ENCODE results near the gene QRICH2. TPM values are rescaled to one million over a fixed set of nuclear protein-coding genes. Genes with fewer than 3 reads are reported as not detected.
A peak's percentile ranks its signal among the peaks of the same experiment; 100 is the strongest.

Gene QRICH2
- total and polyA plus RNA-seq, 9 of the 15 experiments (the other 6 are each of a cell fraction or from before 2014, with no cell fraction given) = 0.03 to 1.6 (median 0.81) TPM

DNA sequence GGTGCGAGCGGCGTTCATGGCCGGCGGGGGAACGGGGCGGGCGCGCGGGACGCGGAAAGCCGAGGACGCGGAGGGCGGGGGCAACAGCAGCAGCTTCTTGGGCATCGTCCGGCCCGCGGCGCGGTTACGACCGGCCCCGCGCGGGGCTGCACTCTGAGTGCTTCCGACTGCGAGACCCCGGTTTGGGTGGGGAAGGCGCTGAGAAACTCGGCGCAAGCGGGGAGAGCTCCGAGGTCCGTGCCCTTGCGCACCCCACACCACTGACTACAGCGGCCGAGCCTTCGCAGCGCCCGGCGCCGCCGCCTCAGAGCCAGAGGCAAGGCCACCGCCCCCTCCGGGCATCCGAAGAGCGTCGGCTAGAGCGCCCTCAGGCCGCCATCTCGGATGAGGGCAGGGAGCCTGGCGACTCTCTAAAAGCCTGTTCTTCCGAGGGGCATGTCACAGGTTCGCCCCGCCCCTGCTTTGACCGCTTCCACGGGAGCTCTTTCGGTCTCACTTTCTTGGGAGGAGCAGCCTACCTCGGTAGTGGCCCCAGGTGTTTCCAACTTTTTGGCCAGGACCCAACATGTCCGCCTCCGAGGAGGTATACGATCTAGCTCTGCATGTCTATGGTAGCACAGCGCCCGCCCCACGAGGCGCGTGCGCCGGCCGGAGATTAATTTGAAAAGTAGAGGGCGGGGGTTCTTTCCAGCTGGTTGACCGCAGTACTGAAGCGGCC is 45.7 kb upstream of the QRICH2 start, which contains the start of gene PRPSAP1 (continued):
- TF ChIP-seq KLF6 (CRISPR knock-in tag; IDR thresholded peaks at IDR 0.05; ENCODE audit: borderline replicate concordance) (peak; percentile 78; the same call in 1 of the 2 replicates), SRSF3 (IDR thresholded peaks at IDR 0.05; ENCODE audit: insufficient read depth, low read length) (no peak), TEAD4 (IDR thresholded peaks at IDR 0.05; ENCODE audit: low read length) (no peak), TEAD4 (CRISPR knock-in tag; IDR thresholded peaks at IDR 0.05; ENCODE audit: borderline replicate concordance) (no peak), OTX1 (CRISPR knock-in tag; IDR thresholded peaks at IDR 0.05) (no peak), CREM (IDR thresholded peaks at IDR 0.05; ENCODE audit: low read depth) (peak; percentile 53), ZBTB7A (IDR thresholded peaks at IDR 0.05; ENCODE audit: borderline replicate concordance, control insufficient read depth, low read depth, low read length) (peak; percentile 49; the same call in 1 of the 2 replicates), MAFG (tag; conservative IDR thresholded peaks at IDR 0.05) (no peak), ZNF324 (CRISPR knock-in tag; IDR thresholded peaks at IDR 0.05) (no peak), ZNF175 (CRISPR knock-in tag; IDR thresholded peaks at IDR 0.05; ENCODE audit: low read depth) (peak; percentile 82; the same call in 1 of the 2 replicates), MAFF (IDR thresholded peaks at IDR 0.05; ENCODE audit: low read length) (no peak), PHTF2 (CRISPR knock-in tag; IDR thresholded peaks at IDR 0.05) (no peak), NEUROD1 (IDR thresholded peaks at IDR 0.05; ENCODE audit: borderline replicate concordance, low read depth, low read length, partially characterized antibody) (peak; percentile 6), CBX8 (IDR thresholded peaks at IDR 0.05; ENCODE audit: borderline replicate concordance, extremely low read depth, low read depth, low read length, poor library complexity, severe bottlenecking) (no peak), ZNF41 (CRISPR knock-in tag; conservative IDR thresholded peaks at IDR 0.05) (no peak)
- TF ChIP-seq, protein P1, sequence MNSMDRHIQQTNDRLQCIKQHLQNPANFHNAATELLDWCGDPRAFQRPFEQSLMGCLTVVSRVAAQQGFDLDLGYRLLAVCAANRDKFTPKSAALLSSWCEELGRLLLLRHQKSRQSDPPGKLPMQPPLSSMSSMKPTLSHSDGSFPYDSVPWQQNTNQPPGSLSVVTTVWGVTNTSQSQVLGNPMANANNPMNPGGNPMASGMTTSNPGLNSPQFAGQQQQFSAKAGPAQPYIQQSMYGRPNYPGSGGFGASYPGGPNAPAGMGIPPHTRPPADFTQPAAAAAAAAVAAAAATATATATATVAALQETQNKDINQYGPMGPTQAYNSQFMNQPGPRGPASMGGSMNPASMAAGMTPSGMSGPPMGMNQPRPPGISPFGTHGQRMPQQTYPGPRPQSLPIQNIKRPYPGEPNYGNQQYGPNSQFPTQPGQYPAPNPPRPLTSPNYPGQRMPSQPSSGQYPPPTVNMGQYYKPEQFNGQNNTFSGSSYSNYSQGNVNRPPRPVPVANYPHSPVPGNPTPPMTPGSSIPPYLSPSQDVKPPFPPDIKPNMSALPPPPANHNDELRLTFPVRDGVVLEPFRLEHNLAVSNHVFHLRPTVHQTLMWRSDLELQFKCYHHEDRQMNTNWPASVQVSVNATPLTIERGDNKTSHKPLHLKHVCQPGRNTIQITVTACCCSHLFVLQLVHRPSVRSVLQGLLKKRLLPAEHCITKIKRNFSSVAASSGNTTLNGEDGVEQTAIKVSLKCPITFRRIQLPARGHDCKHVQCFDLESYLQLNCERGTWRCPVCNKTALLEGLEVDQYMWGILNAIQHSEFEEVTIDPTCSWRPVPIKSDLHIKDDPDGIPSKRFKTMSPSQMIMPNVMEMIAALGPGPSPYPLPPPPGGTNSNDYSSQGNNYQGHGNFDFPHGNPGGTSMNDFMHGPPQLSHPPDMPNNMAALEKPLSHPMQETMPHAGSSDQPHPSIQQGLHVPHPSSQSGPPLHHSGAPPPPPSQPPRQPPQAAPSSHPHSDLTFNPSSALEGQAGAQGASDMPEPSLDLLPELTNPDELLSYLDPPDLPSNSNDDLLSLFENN (IDR thresholded peaks at IDR 0.05; ENCODE audit: low read depth in 2 of 2, low read length in 2 of 2) = peak in 1 of 2 experiments; percentile 53; a peak in 1 of 4 replicates
- TF ChIP-seq, protein P2, sequence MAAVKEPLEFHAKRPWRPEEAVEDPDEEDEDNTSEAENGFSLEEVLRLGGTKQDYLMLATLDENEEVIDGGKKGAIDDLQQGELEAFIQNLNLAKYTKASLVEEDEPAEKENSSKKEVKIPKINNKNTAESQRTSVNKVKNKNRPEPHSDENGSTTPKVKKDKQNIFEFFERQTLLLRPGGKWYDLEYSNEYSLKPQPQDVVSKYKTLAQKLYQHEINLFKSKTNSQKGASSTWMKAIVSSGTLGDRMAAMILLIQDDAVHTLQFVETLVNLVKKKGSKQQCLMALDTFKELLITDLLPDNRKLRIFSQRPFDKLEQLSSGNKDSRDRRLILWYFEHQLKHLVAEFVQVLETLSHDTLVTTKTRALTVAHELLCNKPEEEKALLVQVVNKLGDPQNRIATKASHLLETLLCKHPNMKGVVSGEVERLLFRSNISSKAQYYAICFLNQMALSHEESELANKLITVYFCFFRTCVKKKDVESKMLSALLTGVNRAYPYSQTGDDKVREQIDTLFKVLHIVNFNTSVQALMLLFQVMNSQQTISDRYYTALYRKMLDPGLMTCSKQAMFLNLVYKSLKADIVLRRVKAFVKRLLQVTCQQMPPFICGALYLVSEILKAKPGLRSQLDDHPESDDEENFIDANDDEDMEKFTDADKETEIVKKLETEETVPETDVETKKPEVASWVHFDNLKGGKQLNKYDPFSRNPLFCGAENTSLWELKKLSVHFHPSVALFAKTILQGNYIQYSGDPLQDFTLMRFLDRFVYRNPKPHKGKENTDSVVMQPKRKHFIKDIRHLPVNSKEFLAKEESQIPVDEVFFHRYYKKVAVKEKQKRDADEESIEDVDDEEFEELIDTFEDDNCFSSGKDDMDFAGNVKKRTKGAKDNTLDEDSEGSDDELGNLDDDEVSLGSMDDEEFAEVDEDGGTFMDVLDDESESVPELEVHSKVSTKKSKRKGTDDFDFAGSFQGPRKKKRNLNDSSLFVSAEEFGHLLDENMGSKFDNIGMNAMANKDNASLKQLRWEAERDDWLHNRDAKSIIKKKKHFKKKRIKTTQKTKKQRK (IDR thresholded peaks at IDR 0.05; ENCODE audit: borderline replicate concordance, low read depth, low read length) = no peak
- TF ChIP-seq, protein P3, sequence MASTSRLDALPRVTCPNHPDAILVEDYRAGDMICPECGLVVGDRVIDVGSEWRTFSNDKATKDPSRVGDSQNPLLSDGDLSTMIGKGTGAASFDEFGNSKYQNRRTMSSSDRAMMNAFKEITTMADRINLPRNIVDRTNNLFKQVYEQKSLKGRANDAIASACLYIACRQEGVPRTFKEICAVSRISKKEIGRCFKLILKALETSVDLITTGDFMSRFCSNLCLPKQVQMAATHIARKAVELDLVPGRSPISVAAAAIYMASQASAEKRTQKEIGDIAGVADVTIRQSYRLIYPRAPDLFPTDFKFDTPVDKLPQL (IDR thresholded peaks at IDR 0.05; ENCODE audit: extremely low read depth, insufficient read length) = no peak

Data from K562 (cell line).